ENCODE results near the gene RNF213.

DNA sequence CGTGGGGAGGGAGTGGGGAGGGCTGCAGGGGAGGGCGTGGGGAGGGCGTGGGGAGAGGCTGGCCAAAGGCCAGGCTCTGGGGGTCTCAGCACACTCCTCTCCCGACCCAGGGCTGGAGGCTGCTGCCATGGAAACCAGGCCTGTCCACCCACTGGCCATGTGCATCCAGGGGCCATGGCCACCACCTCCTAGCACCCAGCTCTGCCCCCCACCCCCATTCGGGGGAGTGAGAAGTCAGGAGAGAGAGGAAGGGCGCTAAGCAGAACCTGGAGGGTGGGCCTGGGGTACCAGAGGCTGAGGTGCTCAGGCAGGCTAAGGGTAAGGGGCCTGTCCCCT, 184.0 kb downstream of the RNF213 start:
- TF ChIP-seq, protein P1, sequence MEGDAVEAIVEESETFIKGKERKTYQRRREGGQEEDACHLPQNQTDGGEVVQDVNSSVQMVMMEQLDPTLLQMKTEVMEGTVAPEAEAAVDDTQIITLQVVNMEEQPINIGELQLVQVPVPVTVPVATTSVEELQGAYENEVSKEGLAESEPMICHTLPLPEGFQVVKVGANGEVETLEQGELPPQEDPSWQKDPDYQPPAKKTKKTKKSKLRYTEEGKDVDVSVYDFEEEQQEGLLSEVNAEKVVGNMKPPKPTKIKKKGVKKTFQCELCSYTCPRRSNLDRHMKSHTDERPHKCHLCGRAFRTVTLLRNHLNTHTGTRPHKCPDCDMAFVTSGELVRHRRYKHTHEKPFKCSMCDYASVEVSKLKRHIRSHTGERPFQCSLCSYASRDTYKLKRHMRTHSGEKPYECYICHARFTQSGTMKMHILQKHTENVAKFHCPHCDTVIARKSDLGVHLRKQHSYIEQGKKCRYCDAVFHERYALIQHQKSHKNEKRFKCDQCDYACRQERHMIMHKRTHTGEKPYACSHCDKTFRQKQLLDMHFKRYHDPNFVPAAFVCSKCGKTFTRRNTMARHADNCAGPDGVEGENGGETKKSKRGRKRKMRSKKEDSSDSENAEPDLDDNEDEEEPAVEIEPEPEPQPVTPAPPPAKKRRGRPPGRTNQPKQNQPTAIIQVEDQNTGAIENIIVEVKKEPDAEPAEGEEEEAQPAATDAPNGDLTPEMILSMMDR (IDR thresholded peaks at IDR 0.05; ENCODE audit: insufficient read depth, low read length, poor library complexity, severe bottlenecking): no peak
- no peak for TF ChIP-seq EZH2phosphoT487 (conservative IDR thresholded peaks at IDR 0.05; ENCODE audit: low read length)

All from SU-DHL-6 (cell line).